Pons (tissue), 1 donor: ENCODE measurements around the gene SYK.

Source experiments
- DNase-seq: peaks from one replicate; pipeline ENCODE4 v3.0.0-alpha.2; 2016; ENCODE audit warnings: low spot score

Gene SYK

DNA sequence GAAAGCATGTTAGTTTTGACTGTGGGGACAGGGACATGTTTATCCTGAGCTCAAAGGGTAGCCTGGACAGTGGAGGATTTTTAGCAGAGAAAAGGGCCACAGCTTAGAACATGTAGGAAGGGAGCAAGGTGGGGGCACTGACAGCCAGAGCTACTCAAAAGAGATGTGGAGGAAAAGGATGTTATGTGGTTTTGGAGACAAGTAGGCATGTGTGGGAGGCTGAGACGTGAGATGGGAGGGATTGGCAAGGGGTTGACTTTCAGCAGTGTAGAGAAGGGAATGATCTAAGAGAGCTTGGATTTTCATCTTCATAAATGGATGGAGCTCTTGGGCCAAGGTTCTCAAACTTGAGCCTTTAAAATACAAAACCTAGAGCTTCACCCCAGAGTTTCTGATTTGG lies 24.0 kb downstream of the SYK start:
- DNase-seq, result no peak

- no peak for DNase-seq
Observed at GRCh38 chr9:90826326-90827020, 24.9 kb downstream of the SYK start.

GRCh38 chr9:90827181-90827871 lies 25.7 kb downstream of the SYK start:
- no peak for DNase-seq

- no peak for DNase-seq
Observed at GRCh38 chr9:90830051-90830450, 28.4 kb downstream of the SYK start.

DNA sequence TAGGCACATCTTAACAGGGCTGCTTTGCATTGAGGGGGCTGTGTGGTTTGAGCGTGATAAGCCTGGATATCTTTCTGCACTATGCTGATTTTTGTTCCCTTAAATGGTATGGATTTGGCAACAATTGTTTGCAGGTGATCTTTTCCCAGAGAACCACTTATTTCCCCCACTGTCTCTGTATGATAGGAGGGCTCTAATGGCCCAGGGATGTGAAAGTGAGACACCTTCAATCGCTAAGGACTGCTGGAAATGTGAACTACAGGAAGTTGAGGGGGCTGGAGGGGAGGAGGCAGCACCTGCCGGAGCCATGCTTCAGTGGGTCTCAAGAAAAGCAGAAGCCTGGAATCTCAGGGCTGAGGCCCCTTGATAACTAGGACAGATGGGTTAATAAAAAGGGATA lies 29.4 kb downstream of the SYK start:
- DNase-seq, result no peak

GRCh38 chr9:90832261-90832660 lies 30.6 kb downstream of the SYK start:
- no peak for DNase-seq

- no peak for DNase-seq
Observed at GRCh38 chr9:90834828-90835595, 33.4 kb downstream of the SYK start.

DNA sequence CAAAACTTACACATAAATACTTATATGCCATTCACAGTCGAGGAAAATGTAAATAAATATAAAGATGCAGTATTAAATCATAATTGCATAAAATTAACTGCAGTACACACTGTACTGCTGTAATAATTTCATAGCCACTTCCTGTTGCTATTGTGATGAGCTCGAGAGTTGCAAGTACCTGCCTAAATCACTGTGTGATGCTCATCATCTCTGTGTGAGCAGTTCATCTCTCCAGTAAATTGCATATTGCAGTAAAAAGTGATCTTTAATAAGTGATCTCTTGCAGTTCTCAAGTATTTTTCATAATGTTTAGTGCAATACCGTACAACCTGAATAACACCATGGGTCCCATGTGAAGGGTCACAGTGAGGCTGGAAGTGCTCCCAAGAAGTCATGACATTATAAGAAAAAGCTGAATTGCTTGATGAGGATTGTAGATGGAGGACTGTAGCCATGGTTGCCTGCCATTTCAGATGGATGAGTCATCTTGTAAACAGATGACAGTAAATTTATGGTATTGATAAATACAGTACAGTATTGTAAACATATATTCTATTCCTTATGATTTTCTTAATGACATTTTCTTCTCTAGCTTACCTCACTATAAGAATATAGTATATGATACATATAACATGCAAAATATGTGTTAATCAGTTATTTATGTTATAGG lies 34.9 kb downstream of the SYK start:
- DNase-seq, result no peak

DNA sequence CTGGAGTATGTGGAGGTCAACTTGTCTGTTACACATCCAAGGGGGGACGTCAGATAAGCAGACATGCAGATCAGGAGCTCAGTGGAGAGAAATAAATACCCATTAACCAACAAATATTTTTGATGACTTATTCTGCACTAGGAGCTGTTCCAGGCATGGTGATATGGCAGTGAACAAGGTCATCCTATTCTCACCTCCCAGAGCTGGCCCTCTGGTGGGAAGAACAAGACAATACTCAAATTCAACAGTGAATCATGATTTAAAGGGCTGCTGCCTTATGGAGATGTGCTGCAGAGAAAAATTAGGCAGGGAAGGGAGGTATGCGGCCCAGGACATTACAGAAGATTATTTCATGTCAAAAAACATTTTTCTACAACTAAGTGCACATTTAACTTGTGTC lies 36.5 kb downstream of the SYK start:
- no peak for DNase-seq

GRCh38 chr9:90838581-90839154 lies 37.0 kb downstream of the SYK start:
- DNase-seq, result no peak

- no peak for DNase-seq
Observed at GRCh38 chr9:90839183-90839728, 37.6 kb downstream of the SYK start.

DNA sequence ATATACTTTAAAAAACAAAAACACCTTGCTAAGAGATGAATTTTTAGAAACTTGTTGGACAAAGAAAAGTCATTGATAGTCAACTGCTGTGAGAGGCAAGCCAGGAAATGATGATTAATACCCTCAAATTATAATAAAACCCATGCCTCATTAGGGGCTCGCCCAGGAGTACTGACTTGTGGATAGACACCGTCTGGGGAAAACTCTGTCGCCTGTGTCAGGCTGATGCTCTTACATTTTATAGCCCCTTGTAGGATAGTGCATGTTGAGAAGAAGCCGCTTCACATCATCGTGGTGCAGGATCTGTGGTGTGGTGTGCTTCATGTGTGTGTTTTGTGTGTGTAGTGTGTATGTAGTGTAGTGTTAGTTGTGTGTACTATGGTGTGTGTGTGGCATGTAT lies 39.1 kb downstream of the SYK start:
- no peak for DNase-seq

DNA sequence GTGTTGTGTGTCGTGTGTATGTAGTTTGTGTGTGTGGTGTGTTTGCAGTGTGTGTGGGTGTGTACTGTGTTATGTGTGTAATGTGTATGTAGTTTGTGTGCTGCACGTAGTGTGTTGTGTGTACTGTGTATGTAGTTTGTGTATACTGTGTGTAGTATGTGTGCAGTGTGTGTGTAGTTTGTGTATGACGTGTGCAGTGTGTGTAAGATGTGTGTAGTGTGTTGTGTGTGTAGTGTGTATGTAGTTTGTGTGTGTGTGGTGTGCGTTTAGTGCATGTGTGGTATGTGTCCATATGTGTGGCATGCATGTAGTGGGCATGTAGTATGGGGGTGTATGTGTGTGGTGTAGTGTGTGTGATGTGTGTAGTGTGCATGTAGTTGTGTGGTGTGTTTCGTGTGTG lies 39.6 kb downstream of the SYK start:
- DNase-seq, result no peak

GRCh38 chr9:90841615-90842014 lies 40.0 kb downstream of the SYK start:
- DNase-seq, result no peak

- DNase-seq, result no peak
Observed at GRCh38 chr9:90842176-90842777, 40.7 kb downstream of the SYK start.

DNA sequence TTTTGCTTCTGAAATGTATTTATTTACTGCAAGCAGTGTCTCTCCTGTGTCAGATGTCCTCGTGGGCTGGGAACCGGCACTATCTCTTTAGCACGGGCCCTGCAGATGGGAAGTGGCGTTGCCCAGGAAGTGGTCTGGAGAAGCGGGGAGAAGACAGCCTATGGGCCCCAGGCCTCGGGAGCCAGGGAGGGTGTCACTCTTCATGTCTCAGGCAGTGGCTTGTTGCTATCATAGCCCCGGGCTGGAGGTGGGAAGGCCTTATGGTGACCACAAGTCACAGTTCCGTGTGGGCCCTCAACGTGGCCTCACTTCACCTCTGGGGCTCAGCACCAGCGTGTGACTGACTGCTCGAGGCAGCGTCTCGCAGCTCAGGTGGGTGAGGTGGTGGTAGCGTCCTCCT lies 41.4 kb downstream of the SYK start:
- DNase-seq, result peak; percentile 6

- no peak for DNase-seq
Observed at GRCh38 chr9:90843525-90843924, 41.9 kb downstream of the SYK start.

- no peak for DNase-seq
Observed at GRCh38 chr9:90844326-90844725, 42.7 kb downstream of the SYK start.

GRCh38 chr9:90846770-90847419 lies 45.3 kb downstream of the SYK start:
- no peak for DNase-seq

DNA sequence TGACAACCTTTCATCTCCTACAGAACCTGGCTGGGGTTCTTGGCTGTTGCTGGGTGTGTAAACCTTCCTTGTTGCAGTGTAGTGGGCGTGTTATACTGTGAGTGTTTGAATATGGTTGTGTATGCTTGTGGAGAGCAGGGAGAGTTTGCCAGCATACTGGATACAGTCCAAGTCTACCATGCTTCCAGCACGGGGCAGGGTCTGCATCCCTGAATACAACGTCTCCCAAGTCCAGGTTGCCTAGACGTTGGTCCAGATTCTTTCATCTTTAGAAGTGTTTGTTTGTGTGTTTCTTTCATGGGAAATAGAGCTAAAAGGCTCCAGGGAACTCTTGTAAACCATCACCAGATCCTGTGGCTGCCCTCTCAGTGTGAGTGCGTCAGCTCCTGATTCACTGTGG lies 46.4 kb downstream of the SYK start:
- DNase-seq, result no peak

- no peak for DNase-seq
Observed at GRCh38 chr9:90848866-90849265, 47.2 kb downstream of the SYK start.
